ENCODE measurements around the gene RNF157.

DNA sequence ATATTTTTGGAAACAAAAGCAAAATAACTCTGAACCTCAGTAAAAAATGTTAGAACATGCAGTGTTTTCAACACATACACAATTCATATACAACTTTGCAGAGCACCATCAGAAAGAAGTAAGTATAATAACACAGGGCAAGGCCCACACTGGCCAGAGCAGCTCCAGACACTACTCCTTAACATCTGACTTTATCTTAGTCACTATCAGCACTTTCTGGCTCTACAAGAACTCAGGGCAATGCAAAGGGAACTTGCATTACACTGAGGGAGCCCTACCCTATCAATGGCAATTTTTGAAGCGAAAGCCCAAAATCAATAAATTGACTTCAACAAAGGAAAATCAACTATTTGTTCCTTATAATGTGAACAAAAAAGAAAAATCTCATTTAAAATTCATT lies 16.5 kb downstream of the RNF157 start:
- TF ChIP-seq FOXA1 (IDR thresholded peaks at IDR 0.05), result no peak
- TF ChIP-seq, protein P1, sequence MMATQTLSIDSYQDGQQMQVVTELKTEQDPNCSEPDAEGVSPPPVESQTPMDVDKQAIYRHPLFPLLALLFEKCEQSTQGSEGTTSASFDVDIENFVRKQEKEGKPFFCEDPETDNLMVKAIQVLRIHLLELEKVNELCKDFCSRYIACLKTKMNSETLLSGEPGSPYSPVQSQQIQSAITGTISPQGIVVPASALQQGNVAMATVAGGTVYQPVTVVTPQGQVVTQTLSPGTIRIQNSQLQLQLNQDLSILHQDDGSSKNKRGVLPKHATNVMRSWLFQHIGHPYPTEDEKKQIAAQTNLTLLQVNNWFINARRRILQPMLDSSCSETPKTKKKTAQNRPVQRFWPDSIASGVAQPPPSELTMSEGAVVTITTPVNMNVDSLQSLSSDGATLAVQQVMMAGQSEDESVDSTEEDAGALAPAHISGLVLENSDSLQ (IDR thresholded peaks at IDR 0.05), result no peak

Data from HEK293T (cell line).